ENCODE measurements around the gene ECM2. TPM values are rescaled to one million over a fixed set of nuclear protein-coding genes. Genes with fewer than 3 reads are reported as not detected.

ECM2 gene
- total and polyA plus RNA-seq, 2 donors, result 1.3 to 3.5 TPM

GRCh38 chr9:92482329-92482728 is 53.5 kb downstream of the ECM2 start, which contains the start of gene ASPN:
TSS of gene ASPN (minus strand) at chr9:92482506.
- Histone ChIP-seq H3K27ac (ENCODE audit: low read depth in 1 of 2, low read length in 1 of 2) (no peak within 1 kb of the TSS), H3K9me3 (ENCODE audit: control insufficient read depth in 2 of 2, insufficient read depth in 1 of 2, low read length in 1 of 2) (no peaks in the 10 kb centered on the region), H3K4me3 (ENCODE audit: low read length in 2 of 2) (no peak within 1 kb of the TSS), H3K27me3 (ENCODE audit: control insufficient read depth in 2 of 2, insufficient read depth in 1 of 2, low read length in 1 of 2) (no peaks in the 10 kb centered on the region), H3K4me1 (ENCODE audit: control insufficient read depth in 2 of 2, insufficient read depth in 2 of 2, low read length in 2 of 2) (no peaks in the 10 kb centered on the region), H3K36me3 (ENCODE audit: control insufficient read depth in 2 of 2, insufficient read depth in 2 of 2, low read length in 1 of 2) (no peaks in the 10 kb centered on the region)
- no peak for DNase-seq (ENCODE audit: low read depth in 6 of 9, low spot score in 9 of 9)
- WGBS, result 97% methylated on average over 3 of the region's 3 CpGs

DNA sequence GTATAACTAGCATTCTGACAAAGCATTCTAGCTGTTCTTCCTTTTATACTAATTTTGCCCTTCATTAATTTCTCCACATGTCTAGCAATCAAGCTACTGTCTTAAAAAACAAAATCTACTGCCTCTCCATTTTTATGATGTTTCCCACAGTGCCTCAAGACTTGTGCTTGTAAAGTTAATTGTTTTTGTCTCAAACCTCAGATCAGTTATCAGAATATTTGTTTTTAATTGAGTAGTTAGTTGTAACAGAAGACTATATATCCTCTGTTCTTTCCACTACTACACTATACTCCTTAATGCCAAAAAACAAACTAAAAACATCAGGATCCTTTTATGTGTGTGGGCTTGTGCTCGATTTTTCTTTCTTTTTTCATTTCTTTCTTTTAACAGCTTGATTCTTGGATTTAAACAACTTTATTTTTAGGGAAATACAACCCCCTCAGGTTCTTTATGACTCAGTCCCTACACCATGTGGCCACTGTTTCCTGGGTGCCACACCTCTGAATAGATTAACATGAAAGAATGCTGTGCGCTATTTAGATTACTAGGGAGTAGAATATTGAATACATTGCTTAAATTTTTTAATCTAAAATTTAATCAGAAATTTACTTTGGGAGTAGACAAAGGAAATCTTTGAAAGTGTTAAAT is 54.7 kb downstream of the ECM2 start:
- H3K4me1 ChIP-seq (ENCODE audit: control insufficient read depth in 2 of 2, insufficient read depth in 2 of 2, low read length in 2 of 2), result no peaks in the 10 kb centered on the region
- H3K36me3 ChIP-seq (ENCODE audit: control insufficient read depth in 2 of 2, insufficient read depth in 2 of 2, low read length in 1 of 2), result no peaks in the 10 kb centered on the region
- H3K9me3 ChIP-seq (ENCODE audit: control insufficient read depth in 2 of 2, insufficient read depth in 1 of 2, low read length in 1 of 2), result no peaks in the 10 kb centered on the region
- no peaks in the 10 kb centered on the region for H3K27me3 ChIP-seq (ENCODE audit: control insufficient read depth in 2 of 2, insufficient read depth in 1 of 2, low read length in 1 of 2)
- WGBS, result 88% methylated on average over 2 of the region's 2 CpGs
- H3K4me3 ChIP-seq (ENCODE audit: low read length in 2 of 2), result no peak overlapping the region
- no peak overlapping the region for H3K27ac ChIP-seq (ENCODE audit: low read depth in 1 of 2, low read length in 1 of 2)
- DNase-seq (ENCODE audit: low read depth in 6 of 9, low spot score in 9 of 9), result no peak

DNA sequence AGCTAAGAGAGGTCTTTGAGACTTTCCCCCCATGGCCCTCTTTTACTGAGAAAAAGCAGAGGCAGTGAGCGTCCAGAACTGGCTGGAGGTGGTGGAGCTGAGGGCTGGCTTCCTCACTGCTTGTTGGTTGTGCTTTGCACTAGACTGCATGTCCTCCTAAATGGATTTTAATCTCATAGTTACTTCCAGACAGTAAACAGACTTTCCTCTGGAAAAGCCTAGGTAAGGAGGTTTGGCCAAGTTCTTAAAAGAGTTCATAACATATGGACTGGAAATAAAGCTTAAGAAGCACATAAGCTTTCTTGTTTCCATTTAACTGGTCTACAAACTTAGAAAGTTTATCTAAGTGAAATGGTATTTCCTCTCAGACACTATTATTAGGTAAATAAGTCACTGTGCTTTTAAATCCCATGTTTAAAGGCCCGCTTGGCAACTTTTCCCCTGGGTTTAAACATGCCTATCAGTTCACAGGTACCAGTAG is 55.5 kb downstream of the ECM2 start:
- no peak for DNase-seq (ENCODE audit: low read depth in 6 of 9, low spot score in 9 of 9)
- no peaks in the 10 kb centered on the region for H3K4me1 ChIP-seq (ENCODE audit: control insufficient read depth in 2 of 2, insufficient read depth in 2 of 2, low read length in 2 of 2)
- no peaks in the 10 kb centered on the region for H3K36me3 ChIP-seq (ENCODE audit: control insufficient read depth in 2 of 2, insufficient read depth in 2 of 2, low read length in 1 of 2)
- H3K27me3 ChIP-seq (ENCODE audit: control insufficient read depth in 2 of 2, insufficient read depth in 1 of 2, low read length in 1 of 2), result no peaks in the 10 kb centered on the region
- H3K27ac ChIP-seq (ENCODE audit: low read depth in 1 of 2, low read length in 1 of 2), result no peak overlapping the region
- WGBS, result 95% methylated on average over 2 of the region's 2 CpGs
- no peaks in the 10 kb centered on the region for H3K9me3 ChIP-seq (ENCODE audit: control insufficient read depth in 2 of 2, insufficient read depth in 1 of 2, low read length in 1 of 2)
- no peak overlapping the region for H3K4me3 ChIP-seq (ENCODE audit: low read length in 2 of 2)

GRCh38 chr9:92479346-92479745 is 56.4 kb downstream of the ECM2 start:
- no peaks in the 10 kb centered on the region for H3K4me1 ChIP-seq (ENCODE audit: control insufficient read depth in 2 of 2, insufficient read depth in 2 of 2, low read length in 2 of 2)
- no peak for DNase-seq (ENCODE audit: low read depth in 6 of 9, low spot score in 9 of 9)
- H3K27ac ChIP-seq (ENCODE audit: low read depth in 1 of 2, low read length in 1 of 2), result no peak overlapping the region
- H3K4me3 ChIP-seq (ENCODE audit: low read length in 2 of 2), result no peak overlapping the region
- H3K36me3 ChIP-seq (ENCODE audit: control insufficient read depth in 2 of 2, insufficient read depth in 2 of 2, low read length in 1 of 2), result no peaks in the 10 kb centered on the region
- H3K27me3 ChIP-seq (ENCODE audit: control insufficient read depth in 2 of 2, insufficient read depth in 1 of 2, low read length in 1 of 2), result no peaks in the 10 kb centered on the region
- H3K9me3 ChIP-seq (ENCODE audit: control insufficient read depth in 2 of 2, insufficient read depth in 1 of 2, low read length in 1 of 2), result no peaks in the 10 kb centered on the region

GRCh38 chr9:92478783-92479182 is 57.0 kb downstream of the ECM2 start:
- H3K27ac ChIP-seq (ENCODE audit: low read depth in 1 of 2, low read length in 1 of 2), result no peak overlapping the region
- no peaks in the 10 kb centered on the region for H3K36me3 ChIP-seq (ENCODE audit: control insufficient read depth in 2 of 2, insufficient read depth in 2 of 2, low read length in 1 of 2)
- DNase-seq (ENCODE audit: low read depth in 6 of 9, low spot score in 9 of 9), result no peak
- H3K27me3 ChIP-seq (ENCODE audit: control insufficient read depth in 2 of 2, insufficient read depth in 1 of 2, low read length in 1 of 2), result no peaks in the 10 kb centered on the region
- H3K4me1 ChIP-seq (ENCODE audit: control insufficient read depth in 2 of 2, insufficient read depth in 2 of 2, low read length in 2 of 2), result no peaks in the 10 kb centered on the region
- H3K9me3 ChIP-seq (ENCODE audit: control insufficient read depth in 2 of 2, insufficient read depth in 1 of 2, low read length in 1 of 2), result no peaks in the 10 kb centered on the region
- H3K4me3 ChIP-seq (ENCODE audit: low read length in 2 of 2), result no peak overlapping the region
- 96% methylated on average over 7 of the region's 7 CpGs for WGBS

DNA sequence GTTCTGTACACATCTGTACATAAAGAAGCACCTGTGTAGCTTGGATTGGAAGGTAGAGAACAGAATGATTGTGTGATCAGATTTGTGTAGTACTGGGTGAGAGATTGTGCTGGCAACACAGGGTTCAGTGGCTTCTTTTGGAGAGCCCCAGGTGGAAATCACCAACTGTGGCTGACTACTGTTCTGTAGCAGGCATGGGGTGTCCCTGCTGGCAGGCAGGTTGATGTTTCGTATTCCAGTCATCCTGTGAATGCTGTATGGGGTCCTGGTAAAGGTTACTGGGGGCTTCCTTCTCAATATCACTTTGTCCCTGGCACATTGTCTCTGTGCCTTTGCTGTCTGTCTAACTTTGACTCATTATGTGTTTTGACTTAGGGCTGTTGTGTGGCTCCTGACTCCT is 58.8 kb downstream of the ECM2 start:
- H3K9me3 ChIP-seq (ENCODE audit: control insufficient read depth in 2 of 2, insufficient read depth in 1 of 2, low read length in 1 of 2), result no peaks in the 10 kb centered on the region
- H3K4me3 ChIP-seq (ENCODE audit: low read length in 2 of 2), result no peak overlapping the region
- DNase-seq (ENCODE audit: low read depth in 6 of 9, low spot score in 9 of 9), result no peak
- H3K27ac ChIP-seq (ENCODE audit: low read depth in 1 of 2, low read length in 1 of 2), result no peak overlapping the region
- whole genome bisulfite sequencing, result 93% methylated on average over 1 of the region's 1 CpG
- H3K4me1 ChIP-seq (ENCODE audit: control insufficient read depth in 2 of 2, insufficient read depth in 2 of 2, low read length in 2 of 2), result no peaks in the 10 kb centered on the region
- H3K36me3 ChIP-seq (ENCODE audit: control insufficient read depth in 2 of 2, insufficient read depth in 2 of 2, low read length in 1 of 2), result no peaks in the 10 kb centered on the region
- no peaks in the 10 kb centered on the region for H3K27me3 ChIP-seq (ENCODE audit: control insufficient read depth in 2 of 2, insufficient read depth in 1 of 2, low read length in 1 of 2)

DNA sequence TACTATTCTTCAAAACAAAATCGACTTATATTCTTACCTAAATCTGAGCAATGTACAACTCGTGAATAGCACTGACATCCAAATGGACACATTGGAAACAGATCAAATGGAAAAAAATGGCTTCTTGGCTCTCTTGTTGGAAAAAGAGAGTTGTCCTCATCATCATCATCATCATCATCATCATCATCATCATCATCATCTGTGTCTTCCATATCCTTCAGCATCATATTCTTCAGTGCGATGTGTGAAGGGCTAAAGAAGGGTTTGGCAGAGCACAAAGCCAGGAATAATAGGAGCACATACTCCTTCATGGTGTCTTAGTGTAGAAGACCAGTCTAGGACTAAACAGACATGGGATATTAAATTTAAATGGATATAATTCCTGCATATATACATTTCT is 61.2 kb downstream of the ECM2 start:
- H3K27me3 ChIP-seq (ENCODE audit: control insufficient read depth in 2 of 2, insufficient read depth in 1 of 2, low read length in 1 of 2), result no peaks in the 10 kb centered on the region
- no peaks in the 10 kb centered on the region for H3K9me3 ChIP-seq (ENCODE audit: control insufficient read depth in 2 of 2, insufficient read depth in 1 of 2, low read length in 1 of 2)
- no peak for DNase-seq (ENCODE audit: low read depth in 6 of 9, low spot score in 9 of 9)
- H3K36me3 ChIP-seq (ENCODE audit: control insufficient read depth in 2 of 2, insufficient read depth in 2 of 2, low read length in 1 of 2), result no peaks in the 10 kb centered on the region
- no peak overlapping the region for H3K27ac ChIP-seq (ENCODE audit: low read depth in 1 of 2, low read length in 1 of 2)
- WGBS, result 97% methylated on average over 3 of the region's 3 CpGs
- H3K4me3 ChIP-seq (ENCODE audit: low read length in 2 of 2), result no peak overlapping the region
- H3K4me1 ChIP-seq (ENCODE audit: control insufficient read depth in 2 of 2, insufficient read depth in 2 of 2, low read length in 2 of 2), result no peaks in the 10 kb centered on the region

- Histone ChIP-seq H3K27ac (ENCODE audit: low read depth in 1 of 2, low read length in 1 of 2) (no peak overlapping the region), H3K4me1 (ENCODE audit: control insufficient read depth in 2 of 2, insufficient read depth in 2 of 2, low read length in 2 of 2) (no peaks in the 10 kb centered on the region), H3K27me3 (ENCODE audit: control insufficient read depth in 2 of 2, insufficient read depth in 1 of 2, low read length in 1 of 2) (no peaks in the 10 kb centered on the region), H3K4me3 (ENCODE audit: low read length in 2 of 2) (no peak overlapping the region), H3K9me3 (ENCODE audit: control insufficient read depth in 2 of 2, insufficient read depth in 1 of 2, low read length in 1 of 2) (no peaks in the 10 kb centered on the region), H3K36me3 (ENCODE audit: control insufficient read depth in 2 of 2, insufficient read depth in 2 of 2, low read length in 1 of 2) (no peaks in the 10 kb centered on the region)
- WGBS, result 99% methylated on average over 2 of the region's 2 CpGs
- DNase-seq (ENCODE audit: low read depth in 6 of 9, low spot score in 9 of 9), result no peak
Observed at GRCh38 chr9:92468206-92468605, 67.6 kb downstream of the ECM2 start.

DNA sequence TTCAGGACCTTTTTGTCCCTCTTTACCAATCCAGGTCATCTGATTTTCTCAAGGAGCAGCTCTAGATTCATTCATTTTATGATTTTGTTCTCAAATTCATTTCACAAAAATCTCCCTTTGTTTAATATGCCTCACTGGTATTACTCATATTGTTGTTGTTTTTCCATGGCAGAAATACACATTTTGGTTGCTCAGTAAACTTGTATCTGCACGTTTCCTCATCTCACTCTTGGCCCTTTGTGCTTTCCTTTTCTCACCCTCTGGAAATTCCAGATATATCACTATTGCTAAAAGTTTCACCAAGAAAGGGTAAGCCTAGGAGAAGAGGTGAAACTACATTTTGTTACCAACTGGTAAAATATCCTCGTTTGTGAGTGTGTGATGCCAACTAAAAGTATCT is 68.3 kb downstream of the ECM2 start:
- H3K4me1 ChIP-seq (ENCODE audit: control insufficient read depth in 2 of 2, insufficient read depth in 2 of 2, low read length in 2 of 2), result no peaks in the 10 kb centered on the region
- DNase-seq (ENCODE audit: low read depth in 6 of 9, low spot score in 9 of 9), result no peak
- no peaks in the 10 kb centered on the region for H3K9me3 ChIP-seq (ENCODE audit: control insufficient read depth in 2 of 2, insufficient read depth in 1 of 2, low read length in 1 of 2)
- H3K27ac ChIP-seq (ENCODE audit: low read depth in 1 of 2, low read length in 1 of 2), result no peak overlapping the region
- H3K27me3 ChIP-seq (ENCODE audit: control insufficient read depth in 2 of 2, insufficient read depth in 1 of 2, low read length in 1 of 2), result no peaks in the 10 kb centered on the region
- H3K36me3 ChIP-seq (ENCODE audit: control insufficient read depth in 2 of 2, insufficient read depth in 2 of 2, low read length in 1 of 2), result no peaks in the 10 kb centered on the region
- no peak overlapping the region for H3K4me3 ChIP-seq (ENCODE audit: low read length in 2 of 2)
- 96% methylated on average over 2 of the region's 2 CpGs for WGBS
